GM21723 (cell line): Measurements from ENCODE around the gene SULT4A1.
"Not testable (repeated sequence)": the region's sequence is repeated elsewhere in the genome, so short reads cannot be mapped to it uniquely, and the experiment has no call there.

Experiments
- ATAC-seq: cut with Tn5 transposase; IDR thresholded peaks from one replicate; pipeline ENCODE4 v1.9.1; 2021; ENCODE audit warnings: mild to moderate bottlenecking, moderate library complexity; ENCODE audit not compliant: unreplicated experiment

Gene SULT4A1

GRCh38 chr22:43862074-43862881 is at the start of gene SULT4A1:
SULT4A1 (minus strand) TSS chr22:43862513; CDS start chr22:43862382, 131 bp downstream.
- no peak for ATAC-seq

- ATAC-seq = no peak
Observed at GRCh38 chr22:43911351-43911750, 49.0 kb upstream of the SULT4A1 start.

GRCh38 chr22:43910178-43910695 is 47.9 kb upstream of the SULT4A1 start:
- no peak for ATAC-seq

- ATAC-seq = no peak
Observed at GRCh38 chr22:43909708-43910107, 47.4 kb upstream of the SULT4A1 start.

GRCh38 chr22:43905681-43906080 is 43.4 kb upstream of the SULT4A1 start:
- no peak for ATAC-seq

- not testable (repeated sequence) for ATAC-seq
Observed at GRCh38 chr22:43904412-43904811, 42.1 kb upstream of the SULT4A1 start.

GRCh38 chr22:43903033-43903432 is 40.7 kb upstream of the SULT4A1 start:
- not testable (repeated sequence) for ATAC-seq

GRCh38 chr22:43901976-43902643 is 39.8 kb upstream of the SULT4A1 start:
- no peak for ATAC-seq

GRCh38 chr22:43900206-43900605 is 37.9 kb upstream of the SULT4A1 start:
- ATAC-seq = no peak

- no peak for ATAC-seq
Observed at GRCh38 chr22:43897751-43898261, 35.5 kb upstream of the SULT4A1 start.

GRCh38 chr22:43895986-43896645 is 33.8 kb upstream of the SULT4A1 start:
- ATAC-seq = no peak

- ATAC-seq = no peak
Observed at GRCh38 chr22:43894122-43894521, 31.8 kb upstream of the SULT4A1 start.

GRCh38 chr22:43893266-43893665 is 31.0 kb upstream of the SULT4A1 start:
- ATAC-seq = no peak

- ATAC-seq = no peak
Observed at GRCh38 chr22:43892183-43892894, 30.0 kb upstream of the SULT4A1 start.

- ATAC-seq = no peak
Observed at GRCh38 chr22:43891360-43892182, 29.3 kb upstream of the SULT4A1 start, which contains the start of gene PNPLA5. PNPLA5 (minus strand) TSS chr22:43892013; CDS start chr22:43891880, 133 bp downstream.

- ATAC-seq = no peak
Observed at GRCh38 chr22:43890901-43891331, 28.6 kb upstream of the SULT4A1 start.

GRCh38 chr22:43889860-43890253 is 27.5 kb upstream of the SULT4A1 start:
- no peak for ATAC-seq

- no peak for ATAC-seq
Observed at GRCh38 chr22:43889201-43889859, 27.0 kb upstream of the SULT4A1 start.

GRCh38 chr22:43888740-43889139 is 26.4 kb upstream of the SULT4A1 start:
- ATAC-seq = no peak
